ENCODE results near the gene BNIP5.

Gene BNIP5

DNA sequence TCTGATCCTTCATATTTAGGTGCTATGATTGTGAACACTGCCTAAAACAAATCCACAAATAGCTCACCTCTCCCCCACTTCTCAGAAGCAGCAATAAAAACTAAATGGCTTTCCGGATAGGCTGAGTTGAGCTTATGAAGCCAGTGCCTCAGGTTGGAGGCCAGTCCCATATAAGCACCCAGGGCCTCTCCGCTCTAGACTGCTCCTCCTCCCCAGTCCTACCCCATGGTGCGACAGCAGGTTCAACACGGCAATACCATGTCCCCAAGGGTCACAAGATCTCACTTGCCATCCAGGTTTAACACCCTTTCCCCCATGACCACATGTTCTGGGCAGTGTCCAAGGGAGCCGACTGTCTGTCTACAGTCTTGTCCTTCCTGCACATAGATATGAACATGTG, 20.8 kb downstream of the BNIP5 start:
- TF ChIP-seq, protein P1, sequence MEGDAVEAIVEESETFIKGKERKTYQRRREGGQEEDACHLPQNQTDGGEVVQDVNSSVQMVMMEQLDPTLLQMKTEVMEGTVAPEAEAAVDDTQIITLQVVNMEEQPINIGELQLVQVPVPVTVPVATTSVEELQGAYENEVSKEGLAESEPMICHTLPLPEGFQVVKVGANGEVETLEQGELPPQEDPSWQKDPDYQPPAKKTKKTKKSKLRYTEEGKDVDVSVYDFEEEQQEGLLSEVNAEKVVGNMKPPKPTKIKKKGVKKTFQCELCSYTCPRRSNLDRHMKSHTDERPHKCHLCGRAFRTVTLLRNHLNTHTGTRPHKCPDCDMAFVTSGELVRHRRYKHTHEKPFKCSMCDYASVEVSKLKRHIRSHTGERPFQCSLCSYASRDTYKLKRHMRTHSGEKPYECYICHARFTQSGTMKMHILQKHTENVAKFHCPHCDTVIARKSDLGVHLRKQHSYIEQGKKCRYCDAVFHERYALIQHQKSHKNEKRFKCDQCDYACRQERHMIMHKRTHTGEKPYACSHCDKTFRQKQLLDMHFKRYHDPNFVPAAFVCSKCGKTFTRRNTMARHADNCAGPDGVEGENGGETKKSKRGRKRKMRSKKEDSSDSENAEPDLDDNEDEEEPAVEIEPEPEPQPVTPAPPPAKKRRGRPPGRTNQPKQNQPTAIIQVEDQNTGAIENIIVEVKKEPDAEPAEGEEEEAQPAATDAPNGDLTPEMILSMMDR (IDR thresholded peaks at IDR 0.05; ENCODE audit: control insufficient read depth, extremely low read depth, insufficient read depth) = no peak
- no peak overlapping the region for H3K4me3 ChIP-seq (ENCODE audit: low read depth, low read length)
- DNase-seq (ENCODE audit: low read depth) = no peak

DNA sequence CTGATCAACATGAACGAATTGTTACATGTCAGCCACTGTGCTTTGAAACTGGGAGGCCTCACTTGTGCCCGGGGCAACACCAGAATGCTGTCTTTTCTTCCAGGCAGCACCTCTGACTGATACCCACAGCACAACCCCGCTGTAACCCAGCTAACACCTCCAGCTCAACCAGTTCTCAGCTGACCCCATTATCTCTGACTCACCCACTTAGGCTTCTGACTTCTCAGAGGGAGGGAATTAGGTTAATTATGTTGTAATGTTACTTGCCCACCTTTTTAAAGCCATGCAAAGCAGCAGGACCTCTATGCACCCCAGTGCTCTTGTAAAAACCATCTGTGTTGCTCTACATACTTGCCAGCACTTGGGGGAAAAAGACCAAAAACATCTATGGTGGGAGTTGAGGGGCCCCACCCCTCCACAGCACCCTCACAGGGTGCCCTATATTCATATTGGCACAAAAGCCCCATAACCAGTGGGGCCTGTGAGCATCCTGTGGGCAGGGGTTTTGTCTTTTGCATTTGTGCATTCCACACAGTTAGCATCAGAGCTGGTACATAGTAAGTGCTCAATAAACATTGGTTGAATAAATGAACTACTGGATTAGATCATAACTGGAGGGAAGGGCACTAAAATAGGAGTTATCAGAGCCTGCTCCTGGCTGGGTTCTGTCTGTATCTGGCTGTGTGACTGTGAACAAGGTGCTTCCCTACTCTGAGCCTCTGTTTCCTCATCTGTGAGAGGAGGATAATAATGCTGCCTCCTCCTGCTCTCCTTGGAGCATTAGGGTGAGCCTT, 22.3 kb downstream of the BNIP5 start:
- no peak overlapping the region for H3K4me3 ChIP-seq (ENCODE audit: low read depth, low read length)
- TF ChIP-seq, protein P1 (IDR thresholded peaks at IDR 0.05; ENCODE audit: control insufficient read depth, extremely low read depth, insufficient read depth) = no peak
- no peak for DNase-seq (ENCODE audit: low read depth)

DNA sequence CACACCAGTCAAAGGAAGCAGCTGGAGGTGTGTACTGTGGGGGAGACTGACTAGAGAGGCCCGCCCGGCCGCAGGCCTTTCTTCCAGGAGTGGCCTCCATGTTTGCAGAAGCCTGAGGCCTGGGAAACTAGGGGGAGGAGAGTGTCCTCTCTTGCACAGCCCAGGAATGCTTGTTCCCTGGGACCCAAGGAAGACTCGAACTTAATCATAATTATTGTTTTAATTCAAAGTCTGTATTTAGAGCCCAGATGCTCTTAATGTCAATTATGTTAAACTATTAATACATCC, 23.1 kb downstream of the BNIP5 start:
- H3K4me3 ChIP-seq (ENCODE audit: low read depth, low read length) = no peak overlapping the region
- no peak for DNase-seq (ENCODE audit: low read depth)
- TF ChIP-seq, protein P1 (IDR thresholded peaks at IDR 0.05; ENCODE audit: control insufficient read depth, extremely low read depth, insufficient read depth) = no peak

DNA sequence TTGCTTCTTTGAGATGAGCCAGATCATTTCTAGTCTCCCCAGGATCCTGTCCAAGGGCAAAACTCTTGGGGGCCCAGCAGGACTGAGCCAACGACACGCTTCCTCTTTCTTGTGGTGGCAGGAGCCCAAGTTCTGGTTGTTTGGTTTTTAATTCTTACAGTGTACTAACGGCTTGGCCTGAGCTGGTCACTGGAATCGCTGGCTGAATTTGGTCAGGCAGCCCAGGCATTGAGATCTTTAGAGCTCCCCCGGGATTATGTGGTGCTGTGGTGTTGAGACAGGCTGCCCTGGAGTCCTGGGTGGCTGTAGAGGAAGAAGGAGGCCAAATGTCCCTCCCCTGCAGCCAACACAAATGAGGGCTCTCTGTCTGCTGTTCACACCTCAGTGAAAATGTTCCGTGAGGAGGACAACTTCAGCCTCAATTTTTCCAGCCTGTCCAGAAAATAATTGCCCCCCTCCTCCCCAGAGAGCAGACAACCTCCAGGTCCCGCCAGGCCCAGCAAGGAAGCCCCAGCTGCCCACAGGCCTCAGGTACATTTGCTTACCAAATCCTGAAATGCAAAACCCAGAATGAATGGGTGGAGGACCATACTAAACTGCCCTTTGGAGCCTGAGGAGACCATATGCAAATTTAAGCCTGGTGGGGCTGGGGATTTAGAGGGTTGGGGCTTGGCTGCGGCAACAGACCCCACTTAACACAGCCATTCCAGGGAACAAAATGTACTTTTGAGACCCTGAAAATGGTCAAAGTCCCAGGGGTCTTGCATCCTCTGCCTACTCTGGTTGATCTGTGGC, 23.6 kb downstream of the BNIP5 start:
- H3K4me3 ChIP-seq (ENCODE audit: low read depth, low read length) = no peak overlapping the region
- TF ChIP-seq, protein P1 (IDR thresholded peaks at IDR 0.05; ENCODE audit: control insufficient read depth, extremely low read depth, insufficient read depth) = no peak

DNA sequence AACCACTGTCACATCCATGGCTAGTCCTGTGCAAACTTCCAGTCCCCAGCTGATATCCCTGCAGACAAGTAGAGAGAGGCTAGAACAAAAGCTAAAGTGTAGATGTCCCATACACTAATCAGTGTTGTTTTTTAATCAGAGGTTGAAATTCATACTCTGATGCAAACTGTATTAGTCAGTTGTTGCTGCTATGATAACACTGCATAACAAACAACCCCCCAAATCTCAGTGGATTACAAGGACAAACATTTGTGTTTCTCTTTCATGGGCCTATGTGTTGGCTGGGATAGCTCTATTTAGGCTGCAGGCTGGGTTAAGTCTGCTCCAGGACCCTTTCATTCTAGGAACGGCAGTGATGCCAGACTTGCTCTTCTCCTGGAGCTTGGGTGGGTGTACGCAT, 26.8 kb downstream of the BNIP5 start:
- no peak overlapping the region for H3K4me3 ChIP-seq (ENCODE audit: low read depth, low read length)
- DNase-seq (ENCODE audit: low read depth) = no peak
- TF ChIP-seq, protein P1 (IDR thresholded peaks at IDR 0.05; ENCODE audit: control insufficient read depth, extremely low read depth, insufficient read depth) = no peak

More for the DNA sequence above, 23.6 kb downstream of the BNIP5 start:
- no peak for DNase-seq (ENCODE audit: low read depth)

DNA sequence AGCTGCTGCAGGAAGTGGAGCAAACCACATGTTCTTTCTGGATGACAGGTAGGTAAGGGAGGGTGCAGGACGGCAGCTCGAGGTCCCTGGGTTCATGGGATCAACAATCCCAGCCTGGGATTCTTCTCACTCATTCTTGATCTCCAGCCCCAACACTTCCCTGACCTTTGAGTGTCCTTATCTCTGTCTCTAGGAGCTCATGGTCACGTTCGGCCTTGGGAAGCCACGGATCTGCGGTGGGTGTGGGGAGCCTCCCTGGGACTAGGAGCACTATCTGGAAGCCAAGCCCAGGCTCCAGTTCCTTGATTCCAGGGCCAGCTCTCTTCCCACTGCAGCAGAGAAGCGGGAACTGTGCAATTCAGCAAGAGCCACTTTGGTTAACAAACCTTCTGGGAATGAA, 27.5 kb downstream of the BNIP5 start:
- H3K4me3 ChIP-seq (ENCODE audit: low read depth, low read length) = no peak overlapping the region
- no peak for DNase-seq (ENCODE audit: low read depth)
- TF ChIP-seq, protein P1 (IDR thresholded peaks at IDR 0.05; ENCODE audit: control insufficient read depth, extremely low read depth, insufficient read depth) = no peak
